Fibroblast of villous mesenchyme (primary cell): ENCODE data around the gene MAGI2. TPM values are rescaled to one million over a fixed set of nuclear protein-coding genes. Genes with fewer than 3 reads are reported as not detected.

ENCODE experiments used
- DNase-seq: peaks from one replicate; pipeline ENCODE4 v3.0.0-alpha.2; 2010; ENCODE audit warnings: low read depth
- H3K4me3 ChIP-seq: 2 replicates; pipeline ENCODE4 v1.5.1; 2011; ENCODE audit warnings: low read depth, mild to moderate bottlenecking, low read length
- total RNA-seq: library from RNA; depleted of rRNA; stranded (reverse); fragments of >200 nt; gene quantifications from 2 replicates; pipeline ENCODE4 v1.2.3, GENCODE V29; 2012
- TF ChIP-seq, protein P1 (sequence below): IDR thresholded peaks from 2 replicates; pipeline ENCODE4 v1.5.1; 2012; ENCODE audit warnings: low read depth, mild to moderate bottlenecking, low read length; ENCODE audit not compliant: insufficient read depth

MAGI2 gene
- total RNA-seq, 1 donor = 24.6 TPM

DNA sequence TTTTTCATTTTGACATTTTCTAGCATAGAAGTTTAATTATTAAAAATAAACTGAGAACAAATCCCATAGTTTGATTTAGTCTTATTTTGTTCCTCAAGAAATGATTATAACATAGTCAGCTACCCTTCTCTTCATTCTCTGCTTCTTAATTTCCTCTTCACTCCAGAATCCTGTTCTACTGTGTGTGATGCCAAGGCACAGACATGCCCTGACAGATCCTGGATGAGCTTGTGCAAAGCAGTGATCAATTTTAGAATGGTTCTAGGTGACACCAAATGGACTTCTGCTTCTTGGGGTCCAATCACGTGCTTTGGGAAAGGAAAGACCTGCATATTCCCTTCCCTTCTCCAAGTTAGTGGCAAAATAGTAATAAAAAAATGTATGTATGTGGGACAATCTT is 665.6 kb downstream of the MAGI2 start:
- H3K4me3 ChIP-seq = no peak overlapping the region
- DNase-seq = no peak
- TF ChIP-seq, protein P1, sequence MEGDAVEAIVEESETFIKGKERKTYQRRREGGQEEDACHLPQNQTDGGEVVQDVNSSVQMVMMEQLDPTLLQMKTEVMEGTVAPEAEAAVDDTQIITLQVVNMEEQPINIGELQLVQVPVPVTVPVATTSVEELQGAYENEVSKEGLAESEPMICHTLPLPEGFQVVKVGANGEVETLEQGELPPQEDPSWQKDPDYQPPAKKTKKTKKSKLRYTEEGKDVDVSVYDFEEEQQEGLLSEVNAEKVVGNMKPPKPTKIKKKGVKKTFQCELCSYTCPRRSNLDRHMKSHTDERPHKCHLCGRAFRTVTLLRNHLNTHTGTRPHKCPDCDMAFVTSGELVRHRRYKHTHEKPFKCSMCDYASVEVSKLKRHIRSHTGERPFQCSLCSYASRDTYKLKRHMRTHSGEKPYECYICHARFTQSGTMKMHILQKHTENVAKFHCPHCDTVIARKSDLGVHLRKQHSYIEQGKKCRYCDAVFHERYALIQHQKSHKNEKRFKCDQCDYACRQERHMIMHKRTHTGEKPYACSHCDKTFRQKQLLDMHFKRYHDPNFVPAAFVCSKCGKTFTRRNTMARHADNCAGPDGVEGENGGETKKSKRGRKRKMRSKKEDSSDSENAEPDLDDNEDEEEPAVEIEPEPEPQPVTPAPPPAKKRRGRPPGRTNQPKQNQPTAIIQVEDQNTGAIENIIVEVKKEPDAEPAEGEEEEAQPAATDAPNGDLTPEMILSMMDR = no peak

DNA sequence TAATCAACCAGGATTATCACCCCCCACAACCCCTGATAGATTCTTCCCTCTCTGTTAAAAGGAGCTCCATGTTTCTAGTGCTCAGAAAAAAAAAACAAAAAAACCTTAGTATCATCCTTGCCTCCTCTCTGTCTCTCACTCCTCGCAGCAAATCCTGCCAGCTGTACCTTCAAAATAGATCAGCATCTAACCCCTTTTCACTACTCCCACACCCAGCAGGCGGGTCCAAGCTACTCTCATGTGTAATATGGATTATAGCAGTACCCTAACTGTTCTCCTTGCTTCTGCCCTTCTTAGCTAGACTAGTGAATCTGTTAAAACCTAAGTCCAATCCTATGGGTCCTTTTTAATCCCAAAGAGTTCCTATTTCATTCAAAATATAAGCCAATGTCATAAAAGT is 667.4 kb downstream of the MAGI2 start:
- no peak for DNase-seq
- TF ChIP-seq, protein P1 = no peak

DNA sequence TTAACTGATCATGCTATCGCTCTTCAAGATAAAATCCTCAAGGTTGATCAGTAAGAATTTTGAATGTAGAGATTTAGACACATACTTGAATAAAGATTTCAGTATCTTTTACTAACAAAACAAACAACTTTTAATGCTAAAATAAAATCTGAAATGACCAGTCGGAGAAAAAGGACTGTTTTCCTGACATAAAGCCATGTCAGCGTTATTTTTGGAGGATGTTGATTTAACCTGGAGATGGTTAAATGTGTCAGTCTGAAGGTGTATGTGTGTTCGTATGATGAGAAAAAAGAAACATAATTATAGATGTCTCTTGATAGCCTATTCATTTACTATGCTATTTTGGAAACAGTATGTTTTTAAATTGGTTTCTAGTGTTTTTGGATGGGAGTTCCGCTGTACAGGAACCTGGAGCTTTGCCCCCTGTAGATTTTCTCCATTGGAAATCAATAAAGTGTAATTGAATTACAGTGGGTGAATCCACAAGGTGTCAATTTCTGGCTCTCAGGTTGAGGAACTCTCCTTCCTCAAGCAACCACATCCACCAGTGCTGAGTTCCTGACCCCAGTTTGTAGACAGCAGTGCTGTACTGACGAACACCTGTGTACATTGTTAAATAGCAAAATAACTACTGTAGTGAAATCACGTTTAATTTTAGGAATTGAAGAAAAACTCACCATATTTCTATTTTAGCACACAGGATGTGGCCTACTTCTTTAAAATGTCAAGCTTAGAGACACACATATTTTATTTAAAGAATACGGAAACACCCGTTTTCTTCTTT is 670.1 kb downstream of the MAGI2 start:
- no peak overlapping the region for H3K4me3 ChIP-seq
- no peak for DNase-seq
- TF ChIP-seq, protein P1 = no peak

More for the DNA sequence above, 667.4 kb downstream of the MAGI2 start:
- H3K4me3 ChIP-seq = no peak overlapping the region

DNA sequence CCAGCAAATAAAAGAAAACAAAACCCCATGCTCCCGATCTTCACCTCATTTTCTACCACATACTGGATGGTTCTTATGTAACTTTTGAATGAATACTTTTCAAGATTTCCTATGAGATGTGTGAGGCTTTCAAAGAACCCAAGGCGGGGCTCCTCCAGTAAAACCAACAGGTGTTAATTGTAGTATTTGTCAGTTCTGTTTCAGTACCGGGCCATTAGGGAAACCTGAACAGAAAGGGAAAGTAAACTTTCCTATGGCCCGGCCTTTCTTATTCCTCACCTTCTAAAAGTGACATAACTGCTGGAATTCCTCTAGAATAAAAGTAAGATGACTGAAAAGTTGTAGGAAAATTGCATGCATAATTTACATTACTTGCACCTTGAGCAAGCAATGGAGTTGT is 672.9 kb downstream of the MAGI2 start:
- DNase-seq = no peak
- H3K4me3 ChIP-seq = no peak overlapping the region
- TF ChIP-seq, protein P1 = no peak

DNA sequence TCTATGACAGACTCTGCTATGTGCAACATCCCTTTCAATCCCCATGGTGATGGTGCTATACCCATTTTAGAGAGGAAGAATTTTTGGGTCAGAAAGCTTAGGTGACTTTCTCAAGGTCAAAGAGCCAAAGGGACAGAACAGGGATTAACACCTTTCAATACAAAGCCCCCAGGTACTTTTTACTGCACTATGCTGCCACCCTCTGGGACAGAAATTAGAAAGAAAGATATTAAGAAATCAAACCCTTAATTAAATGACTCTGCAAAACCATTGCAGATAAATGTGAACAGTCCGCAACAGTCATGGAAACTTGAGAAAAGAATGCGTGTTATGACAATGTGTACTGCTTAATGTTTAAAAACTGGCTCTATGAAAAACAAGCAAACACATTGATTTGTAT is 673.7 kb downstream of the MAGI2 start:
- TF ChIP-seq, protein P1 = no peak
- no peak overlapping the region for H3K4me3 ChIP-seq

DNA sequence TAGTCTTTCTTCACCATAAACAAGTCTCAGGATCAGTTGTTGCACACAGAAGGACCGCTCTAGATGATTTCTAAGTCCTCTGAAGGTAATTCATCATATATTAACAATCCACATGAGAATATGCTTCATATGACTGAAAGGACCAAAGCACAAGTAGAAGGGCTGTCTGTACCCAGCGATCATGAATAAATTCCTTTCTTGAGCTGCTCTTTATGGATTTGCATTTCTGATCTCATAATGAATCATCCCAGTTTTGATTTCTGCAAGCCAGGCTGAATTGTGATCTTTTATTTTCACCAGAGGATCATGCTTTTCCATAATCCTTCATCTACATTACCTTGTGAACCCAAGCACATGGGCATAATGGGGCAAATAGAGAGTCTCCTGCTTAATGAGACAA is 675.6 kb downstream of the MAGI2 start:
- TF ChIP-seq, protein P1 = no peak
- DNase-seq = no peak
- H3K4me3 ChIP-seq = no peak overlapping the region

More for the DNA sequence above, 673.7 kb downstream of the MAGI2 start:
- no peak for DNase-seq
